HepG2 (cell line): ENCODE results near the gene DUS1L. TPM values are rescaled to one million over a fixed set of nuclear protein-coding genes. Genes with fewer than 3 reads are reported as not detected.

Experiments
- ATAC-seq: fragments of 200-7000 bp; cut with Tn5 transposase; 3 replicates; pipeline ENCODE4 v1.9.1; 2020; ENCODE audit warnings: mild to moderate bottlenecking, moderate library complexity
- BruUV-seq: library from RNA; stranded (reverse); fragments of 400-500 nt; replicated peaks from 2 replicates; lab custom pipeline; 2021; lab: Mats Ljungman, UMichigan
- CTCF ChIA-PET: fragments of 300-600 bp; formaldehyde crosslinking; extraction: SDS; loops from one replicate; lab custom pipeline; 2021; ENCODE audit warnings: low total read pairs, inconsistent platforms, low intra/inter-chr PET ratio; lab: Yijun Ruan, JAX
- POLR2A ChIA-PET: fragments of 350-600 bp; sonication (Branson Sonifier 250); formaldehyde crosslinking; loops from one replicate; lab custom pipeline; 2020; ENCODE audit warnings: antibody characterized with exemption, inconsistent platforms; lab: Yijun Ruan, JAX
- DNase-seq: peaks from one replicate; pipeline ENCODE4 v3.0.0-alpha.2; 2015; ENCODE audit warnings: low spot score
- FAIRE-seq: peaks from 3 replicates; lab custom pipeline; 2011; peaks lifted over from hg19 to GRCh38; lab: Jason Lieb, UNC
- H2AFZ ChIP-seq: one replicate; pipeline ENCODE4 v1.6.1; 2011; ENCODE audit warnings: low read length, inconsistent platforms
- H3K27ac ChIP-seq: fragments of 300-600 bp; 3 replicates; pipeline ENCODE4 v1.8.0; 2011; ENCODE audit warnings: mixed run types, mild to moderate bottlenecking, mixed read lengths, low read length, inconsistent platforms; ENCODE audit not compliant: insufficient read depth; ENCODE audit errors: extremely low read length
- H3K27me3 ChIP-seq, 2 experiments: fragments of 200-600 bp in 1 of 2; 2 replicates in 1 of 2; 3 replicates in 1 of 2; pipeline versions ENCODE4 v1.6.0 to v1.8.0; 2011; ENCODE audit warnings: low read length in 2 of 2, mild to moderate bottlenecking in 2 of 2, moderate library complexity in 2 of 2, inconsistent platforms in 1 of 2; ENCODE audit not compliant: insufficient read depth in 2 of 2, control insufficient read depth in 1 of 2
- H3K36me3 ChIP-seq, 2 experiments: fragments of 200-600 bp in 1 of 2; replicated peaks in 1 of 2; 2 replicates in 1 of 2; 3 replicates in 1 of 2; pipeline versions ENCODE4 v1.5.1 to v1.8.0; 2011; ENCODE audit warnings: low read length in 2 of 2, inconsistent platforms in 1 of 2; ENCODE audit not compliant: insufficient read depth in 2 of 2, control insufficient read depth in 1 of 2
- H3K4me1 ChIP-seq: 2 replicates; pipeline ENCODE4 v1.5.1; 2012; ENCODE audit warnings: low read length, inconsistent platforms; ENCODE audit not compliant: insufficient read depth
- H3K4me2 ChIP-seq: 2 replicates; pipeline ENCODE4 v1.6.0; 2011; ENCODE audit warnings: low read depth, low read length, inconsistent platforms
- H3K4me3 ChIP-seq, 3 experiments: fragments of 200-600 bp in 1 of 3; sonication (generic), shearing (Covaris generic) in 1 of 3; replicated peaks in 1 of 3; 2 replicates each; pipeline ENCODE4 v1.5.1; 2011 to 2016; ENCODE audit warnings: low read length in 3 of 3, inconsistent platforms in 2 of 3, low read depth in 2 of 3, mild to moderate bottlenecking in 2 of 3, control low read depth in 1 of 3, mixed read lengths in 1 of 3; ENCODE audit not compliant: insufficient read depth in 1 of 3
- H3K79me2 ChIP-seq: one replicate; pipeline ENCODE4 v1.6.1; 2011; ENCODE audit warnings: low read length, inconsistent platforms; ENCODE audit not compliant: insufficient read depth
- H3K9ac ChIP-seq: 2 replicates; pipeline ENCODE4 v1.6.0; 2011; ENCODE audit warnings: mild to moderate bottlenecking, low read depth, low read length, inconsistent platforms; ENCODE audit not compliant: insufficient read depth
- H3K9me3 ChIP-seq: 2 replicates; pipeline ENCODE4 v1.5.1; 2012; ENCODE audit warnings: mild to moderate bottlenecking, low read length
- H4K20me1 ChIP-seq: 2 replicates; pipeline ENCODE4 v1.6.0; 2011; ENCODE audit warnings: inconsistent platforms, mild to moderate bottlenecking, low read length, moderate library complexity; ENCODE audit not compliant: insufficient read depth
- AGO2 ChIP-seq: fragments of 200-400 bp; formaldehyde crosslinking; optimal IDR thresholded peaks from 2 replicates; pipeline ENCODE3; 2017; ENCODE audit warnings: mild to moderate bottlenecking, low read depth, low read length, moderate library complexity
- FIP1L1 ChIP-seq: fragments of 200-400 bp; formaldehyde crosslinking; IDR thresholded peaks from 2 replicates; pipeline ENCODE4 v1.6.1; 2018; ENCODE audit warnings: low read depth, mild to moderate bottlenecking, low read length, moderate library complexity, borderline replicate concordance; ENCODE audit not compliant: insufficient read depth
- GABPB1 ChIP-seq: IDR thresholded peaks from 2 replicates; pipeline ENCODE4 v1.6.1; 2016; ENCODE audit warnings: mild to moderate bottlenecking, missing genetic modification reagents, moderate library complexity, missing compliant biosample characterization
- GRHL1 ChIP-seq: sonication (generic); formaldehyde crosslinking; conservative IDR thresholded peaks from 2 replicates; pipeline ENCODE4 v1.8.0; 2022; ENCODE audit warnings: missing genetic modification reagents
- HNRNPL ChIP-seq: fragments of 200-400 bp; formaldehyde crosslinking; IDR thresholded peaks from 2 replicates; pipeline ENCODE4 v1.6.1; 2017; ENCODE audit warnings: mild to moderate bottlenecking, low read depth, low read length
- HNRNPLL ChIP-seq: fragments of 200-400 bp; formaldehyde crosslinking; IDR thresholded peaks from 2 replicates; pipeline ENCODE4 v1.6.1; 2017; ENCODE audit warnings: mild to moderate bottlenecking, low read depth, low read length; ENCODE audit not compliant: poor library complexity, severe bottlenecking
- KLF15 ChIP-seq: sonication (generic); formaldehyde crosslinking; IDR thresholded peaks from 2 replicates; pipeline ENCODE4 v1.8.1; 2023; ENCODE audit warnings: borderline replicate concordance, mild to moderate bottlenecking, inconsistent platforms, missing genetic modification reagents, mixed read lengths
- MIER3 ChIP-seq: IDR thresholded peaks from 2 replicates; pipeline ENCODE4 v1.6.1; 2016; ENCODE audit warnings: missing compliant biosample characterization, borderline replicate concordance
- PCBP1 ChIP-seq: fragments of 200-400 bp; formaldehyde crosslinking; IDR thresholded peaks from 2 replicates; pipeline ENCODE4 v1.6.1; 2017; ENCODE audit warnings: mild to moderate bottlenecking, low read depth, low read length, borderline replicate concordance
- POLR2AphosphoS5 ChIP-seq: IDR thresholded peaks from 2 replicates; pipeline ENCODE4 v1.6.1; 2012; ENCODE audit warnings: low read depth, low read length
- RBFOX2 ChIP-seq: fragments of 200-400 bp; formaldehyde crosslinking; IDR thresholded peaks from 2 replicates; pipeline ENCODE4 v1.6.1; 2017; ENCODE audit warnings: low read depth, mild to moderate bottlenecking, low read length
- SNAPC4 ChIP-seq: sonication (generic); formaldehyde crosslinking; IDR thresholded peaks from 2 replicates; pipeline ENCODE4 v1.4.0; 2020; ENCODE audit warnings: mild to moderate bottlenecking, missing genetic modification reagents
- SP4 ChIP-seq: sonication (generic); formaldehyde crosslinking; IDR thresholded peaks from 2 replicates; pipeline ENCODE4 v1.8.1; 2023; ENCODE audit warnings: mild to moderate bottlenecking, missing genetic modification reagents
- TFE3 ChIP-seq: IDR thresholded peaks from 2 replicates; pipeline ENCODE4 v1.6.1; 2016
- ZNF768 ChIP-seq: sonication (generic); formaldehyde crosslinking; IDR thresholded peaks from 2 replicates; pipeline ENCODE4 v1.4.0; 2020; ENCODE audit warnings: missing genetic modification reagents
- ZNF776 ChIP-seq: sonication (generic); formaldehyde crosslinking; IDR thresholded peaks from 2 replicates; pipeline ENCODE4 v1.4.0; 2020; ENCODE audit warnings: mild to moderate bottlenecking, missing genetic modification reagents
- WGBS: methylation state at CpG from one replicate; pipeline ENCODE4 v1.1.6; 2017; ENCODE audit warnings: low lambda C conversion rate; 5-methylcytosine and 5-hydroxymethylcytosine counted together
- in situ Hi-C: cut with HindIII; loops from 2 replicates; pipeline ENCODE4 v1.10.0; 2017; ENCODE audit warnings: low pct_unique_long_range_greater_than_20kb; ENCODE audit not compliant: extremely low pct_ligation_motif_present
- intact Hi-C: fragments of 100-400 bp; cut with micrococcal nuclease; formaldehyde crosslinking; loops from one replicate; pipeline ENCODE4 v1.10.0; 2022; ENCODE audit not compliant: unreplicated experiment
- polyA plus RNA-seq, 8 experiments: library from polyadenylated mRNA; depleted of rRNA in 3 of 8; stranded (reverse) in 7 of 8; unstranded in 1 of 8; fragments of >200 nt; fragmentation: Illumina TruSeq in 4 of 8; extraction: Trizol in 4 of 8; gene quantifications; 2 replicates each; pipeline versions ENCODE4 v1.2.1 to v1.2.3, GENCODE V29; 2011 to 2016; ENCODE audit warnings: low read depth in 4 of 8, missing spikeins in 1 of 8, mixed read lengths in 1 of 8; ENCODE audit not compliant: insufficient read depth in 1 of 8
- total RNA-seq, 5 experiments: library from RNA; depleted of rRNA; stranded (reverse); fragments of >200 nt; fragmentation: Illumina TruSeq; extraction: Trizol; gene quantifications; 2 replicates each; pipeline ENCODE4 v1.2.3, GENCODE V29; 2016; ENCODE audit warnings: low read depth in 1 of 5

DUS1L gene
- total and polyA plus RNA-seq, 2 of the 13 experiments (the other 11 are each of a cell fraction or from before 2014, with no cell fraction given) = 81.0 to 109 TPM

- ChIA-PET POLR2A (interaction anchor here (1.0 to 14.1 kb wide), 3 partner anchors 9 to 52 kb away, joined by 3 to 470 read pairs (median 3); no protein-coding TSS in a partner anchor), CTCF (no interaction called here)
- FAIRE-seq = no peak
- TF ChIP-seq SP4 (CRISPR knock-in tag) = peak; percentile 18; the same call in 1 of the 2 replicates
- peak; percentile 69; the same call in 1 of the 2 replicates for TF ChIP-seq HNRNPL
- TF ChIP-seq TFE3 (CRISPR knock-in tag) = no peak
- no peak for TF ChIP-seq KLF15 (CRISPR knock-in tag)
- 0 out of 2 replicates have a peak, but pooled peaks have one; percentile 26 for TF ChIP-seq ZNF776 (CRISPR knock-in tag)
- TF ChIP-seq GABPB1 (CRISPR knock-in tag) = peak; percentile 25; the same call in 1 of the 2 replicates
- no peak for TF ChIP-seq MIER3 (CRISPR knock-in tag)
- 0 out of 2 replicates have a peak, but pooled peaks have one; percentile 32 for TF ChIP-seq POLR2AphosphoS5
- no peak for TF ChIP-seq SNAPC4 (CRISPR knock-in tag)
- no peak for TF ChIP-seq GRHL1 (CRISPR knock-in tag)
- TF ChIP-seq PCBP1 = 0 out of 2 replicates have a peak, but pooled peaks have one; percentile 1
- 0 out of 2 replicates have a peak, but pooled peaks have one; percentile 16 for TF ChIP-seq ZNF768 (CRISPR knock-in tag)
- peak; percentile 22 for TF ChIP-seq HNRNPLL
- TF ChIP-seq AGO2 = peak; percentile 80
- TF ChIP-seq FIP1L1 = 0 out of 2 replicates have a peak, but pooled peaks have one; percentile 17
- peak; percentile 67 for TF ChIP-seq RBFOX2
These were observed 53.9 kb downstream of the DUS1L start for GRCh38 chr17:82011617-82012187.

More at GRCh38 chr17:82011617-82012187, 53.9 kb downstream of the DUS1L start:
- peak overlapping the region; percentile 36; the same call in 1 of the 2 replicates for H3K9ac ChIP-seq
- no peaks in the 10 kb centered on the region for H3K27me3 ChIP-seq
- in situ Hi-C loops = no loop called here
- H3K4me1 ChIP-seq = peaks cover 76% of the 10 kb centered on the region
- no peaks in the 10 kb centered on the region for H4K20me1 ChIP-seq
- ATAC-seq (no peak), DNase-seq (no peak)
- H3K4me2 ChIP-seq = no peak overlapping the region
- H3K27ac ChIP-seq = peak overlapping the region; percentile 68
- H2AFZ ChIP-seq = no peak overlapping the region
- BruUV-seq = no TSS peak
- intact Hi-C loops = no loop called here
- peaks cover 41 to 55% of the 10 kb centered on the region in 2 experiments for H3K36me3 ChIP-seq
- H3K9me3 ChIP-seq = no peaks in the 10 kb centered on the region
- no peak overlapping the region for H3K4me3 ChIP-seq
- no peaks in the 10 kb centered on the region for H3K79me2 ChIP-seq
- WGBS = 94% methylated on average over 16 of the region's 19 CpGs
